GM21381 (cell line): ENCODE data around the gene PLEKHG4.
A peak's percentile ranks its signal among the peaks of the same experiment; 100 is the strongest.

Source experiments
- ATAC-seq: cut with Tn5 transposase; IDR thresholded peaks from one replicate; pipeline ENCODE4 v1.9.1; 2021; ENCODE audit warnings: mild to moderate bottlenecking, moderate library complexity; ENCODE audit not compliant: unreplicated experiment

PLEKHG4 gene, protein sequence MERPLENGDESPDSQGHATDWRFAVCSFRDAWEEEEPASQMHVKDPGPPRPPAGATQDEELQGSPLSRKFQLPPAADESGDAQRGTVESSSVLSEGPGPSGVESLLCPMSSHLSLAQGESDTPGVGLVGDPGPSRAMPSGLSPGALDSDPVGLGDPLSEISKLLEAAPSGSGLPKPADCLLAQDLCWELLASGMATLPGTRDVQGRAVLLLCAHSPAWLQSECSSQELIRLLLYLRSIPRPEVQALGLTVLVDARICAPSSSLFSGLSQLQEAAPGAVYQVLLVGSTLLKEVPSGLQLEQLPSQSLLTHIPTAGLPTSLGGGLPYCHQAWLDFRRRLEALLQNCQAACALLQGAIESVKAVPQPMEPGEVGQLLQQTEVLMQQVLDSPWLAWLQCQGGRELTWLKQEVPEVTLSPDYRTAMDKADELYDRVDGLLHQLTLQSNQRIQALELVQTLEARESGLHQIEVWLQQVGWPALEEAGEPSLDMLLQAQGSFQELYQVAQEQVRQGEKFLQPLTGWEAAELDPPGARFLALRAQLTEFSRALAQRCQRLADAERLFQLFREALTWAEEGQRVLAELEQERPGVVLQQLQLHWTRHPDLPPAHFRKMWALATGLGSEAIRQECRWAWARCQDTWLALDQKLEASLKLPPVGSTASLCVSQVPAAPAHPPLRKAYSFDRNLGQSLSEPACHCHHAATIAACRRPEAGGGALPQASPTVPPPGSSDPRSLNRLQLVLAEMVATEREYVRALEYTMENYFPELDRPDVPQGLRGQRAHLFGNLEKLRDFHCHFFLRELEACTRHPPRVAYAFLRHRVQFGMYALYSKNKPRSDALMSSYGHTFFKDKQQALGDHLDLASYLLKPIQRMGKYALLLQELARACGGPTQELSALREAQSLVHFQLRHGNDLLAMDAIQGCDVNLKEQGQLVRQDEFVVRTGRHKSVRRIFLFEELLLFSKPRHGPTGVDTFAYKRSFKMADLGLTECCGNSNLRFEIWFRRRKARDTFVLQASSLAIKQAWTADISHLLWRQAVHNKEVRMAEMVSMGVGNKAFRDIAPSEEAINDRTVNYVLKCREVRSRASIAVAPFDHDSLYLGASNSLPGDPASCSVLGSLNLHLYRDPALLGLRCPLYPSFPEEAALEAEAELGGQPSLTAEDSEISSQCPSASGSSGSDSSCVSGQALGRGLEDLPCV

DNA sequence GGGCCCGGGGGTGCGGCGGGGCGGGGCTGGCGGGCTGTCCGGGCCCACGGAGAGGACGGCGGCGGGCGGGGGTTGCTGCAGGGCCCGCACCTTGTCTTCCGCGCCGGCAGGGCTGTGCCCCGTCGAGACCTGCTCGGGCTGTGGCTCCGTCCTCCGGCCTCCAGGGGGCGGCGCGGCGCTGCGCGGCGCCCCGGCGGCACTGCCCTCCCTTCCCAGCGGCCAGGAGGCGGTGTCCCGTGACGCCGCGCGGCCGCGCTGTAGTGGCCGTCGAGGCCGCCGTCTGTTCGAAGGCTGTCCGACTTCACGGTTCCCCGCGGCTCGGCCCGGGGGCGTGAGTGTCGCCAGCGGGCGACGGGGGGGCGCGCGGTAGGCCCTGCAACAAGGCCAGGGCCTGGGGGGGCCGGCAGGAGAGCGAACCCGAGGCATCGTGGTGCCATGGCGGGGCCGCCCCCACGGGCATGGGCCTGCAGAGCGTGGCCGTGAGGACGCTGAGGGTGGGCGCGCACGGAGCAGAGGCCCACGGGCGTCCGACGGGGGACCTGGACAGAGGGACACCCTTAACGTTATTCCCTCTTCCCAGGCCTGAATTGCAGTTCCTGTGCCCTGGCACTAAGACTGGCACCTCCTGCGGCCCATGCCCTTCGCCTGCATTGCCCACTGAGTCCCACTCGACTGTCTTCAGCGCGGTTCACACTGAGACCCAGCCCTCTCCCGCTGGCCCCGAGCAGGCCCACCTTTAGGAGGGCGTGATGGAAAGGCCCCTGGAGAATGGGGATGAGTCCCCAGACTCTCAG is at the start of gene PLEKHG4:
Gene PLEKHG4, plus strand, starts transcription at position 237 of the 794 bp plus-strand sequence. Its CDS starts 513 bp downstream, at position 750.
- ATAC-seq = peak; percentile 77

- no peak for ATAC-seq
These were observed 49.2 kb upstream of the PLEKHG4 start for GRCh38 chr16:67229906-67230808.

DNA sequence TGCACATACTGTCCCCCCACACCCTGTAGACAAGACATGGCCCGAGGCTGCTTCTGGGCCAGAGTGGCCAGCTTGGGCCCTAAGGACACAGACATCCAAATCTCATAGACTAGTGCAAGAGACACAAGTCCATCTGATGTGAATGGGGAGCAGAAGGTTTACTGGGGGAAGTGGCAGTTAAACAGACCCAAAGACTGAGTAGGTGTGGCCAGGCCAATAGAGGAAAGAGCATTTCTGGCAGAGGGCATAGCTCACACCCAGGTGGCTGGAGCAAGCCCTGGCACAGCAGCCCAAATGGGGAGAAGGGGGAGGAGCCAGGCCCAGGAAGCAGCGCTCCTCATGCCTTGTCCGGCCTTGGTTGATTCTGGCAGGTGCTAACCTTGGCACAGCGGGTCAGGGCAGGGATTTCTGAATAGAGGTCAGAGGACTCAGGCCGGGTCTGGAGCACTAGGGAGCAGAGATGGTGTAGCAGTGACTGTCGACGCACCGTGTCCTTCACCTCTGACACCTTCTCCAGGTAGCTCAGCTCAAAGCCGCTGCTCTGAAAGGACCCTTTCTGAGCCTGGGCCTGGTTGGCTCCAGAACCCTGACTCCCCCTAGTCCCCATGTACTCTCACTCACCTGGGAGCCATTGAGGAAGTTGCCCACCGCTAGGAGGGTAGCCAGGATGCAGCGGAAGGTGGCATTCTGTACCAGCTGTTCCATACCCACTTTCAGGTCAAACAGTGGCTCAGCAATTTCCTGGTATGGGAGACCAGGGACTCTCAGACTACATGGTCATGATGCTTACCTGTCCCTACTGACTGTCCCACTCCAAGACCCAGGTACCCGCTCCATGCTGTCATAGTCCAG is 48.3 kb upstream of the PLEKHG4 start:
- no peak for ATAC-seq

- no peak for ATAC-seq
These were observed 45.7 kb upstream of the PLEKHG4 start for GRCh38 chr16:67233596-67233995.

DNA sequence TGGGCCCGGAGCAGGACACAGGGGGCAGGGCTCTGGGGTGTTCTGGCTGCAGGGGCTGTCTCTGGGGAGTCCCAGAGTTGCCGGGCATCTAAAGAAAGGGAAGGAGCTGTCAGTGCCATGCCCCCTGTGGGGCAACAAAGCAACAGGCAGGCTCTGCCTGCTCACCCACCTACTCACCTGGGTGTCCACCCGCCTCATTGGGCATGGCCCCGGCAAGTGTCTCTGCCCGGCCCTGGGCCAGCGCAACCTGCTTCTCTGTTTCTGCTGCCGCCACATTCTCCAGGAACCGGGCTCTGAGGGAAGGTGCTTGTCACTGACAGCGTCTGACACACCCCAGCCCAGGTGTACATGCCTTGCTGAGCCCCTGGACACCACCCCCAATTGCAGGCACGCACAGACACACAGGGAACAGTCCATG is 45.1 kb upstream of the PLEKHG4 start:
- ATAC-seq = no peak

DNA sequence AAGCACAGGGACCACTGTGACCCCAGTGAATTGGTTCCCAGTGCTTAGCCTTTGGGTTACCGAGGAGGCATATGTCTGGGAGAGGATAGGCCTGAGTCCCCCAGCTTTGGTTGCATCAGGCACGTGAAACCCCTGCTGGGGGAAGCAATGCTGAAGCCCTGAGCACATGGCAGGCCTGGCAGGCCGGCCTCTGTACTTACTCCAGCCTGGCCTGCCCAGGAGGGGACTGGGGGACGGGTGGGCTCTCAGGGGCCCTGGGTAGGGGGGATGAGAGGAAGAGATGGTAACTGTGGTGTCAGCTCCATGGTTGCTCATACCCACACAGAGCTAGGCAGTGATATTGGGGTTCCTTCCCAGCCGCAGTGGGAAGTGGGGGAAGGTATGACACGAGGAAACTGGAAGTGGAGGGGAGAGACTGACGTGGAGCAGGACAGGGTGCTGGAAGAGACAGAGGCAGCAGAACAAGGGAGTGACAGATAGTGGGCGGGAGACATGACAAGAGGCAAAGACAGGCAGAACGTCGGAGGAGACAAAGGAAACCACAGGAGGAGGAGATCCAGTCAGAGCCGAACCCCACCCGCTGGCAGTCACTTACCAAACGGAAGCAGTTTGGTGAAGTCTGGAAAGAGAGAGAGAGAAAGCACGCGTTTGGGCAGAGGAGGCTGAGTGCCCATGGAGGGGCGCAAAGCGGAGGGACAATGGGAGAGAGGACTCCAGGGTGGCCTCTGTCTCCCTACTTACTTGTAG is 43.3 kb upstream of the PLEKHG4 start:
- ATAC-seq = no peak

- ATAC-seq = no peak
These were observed 42.6 kb upstream of the PLEKHG4 start for GRCh38 chr16:67236563-67237395.

DNA sequence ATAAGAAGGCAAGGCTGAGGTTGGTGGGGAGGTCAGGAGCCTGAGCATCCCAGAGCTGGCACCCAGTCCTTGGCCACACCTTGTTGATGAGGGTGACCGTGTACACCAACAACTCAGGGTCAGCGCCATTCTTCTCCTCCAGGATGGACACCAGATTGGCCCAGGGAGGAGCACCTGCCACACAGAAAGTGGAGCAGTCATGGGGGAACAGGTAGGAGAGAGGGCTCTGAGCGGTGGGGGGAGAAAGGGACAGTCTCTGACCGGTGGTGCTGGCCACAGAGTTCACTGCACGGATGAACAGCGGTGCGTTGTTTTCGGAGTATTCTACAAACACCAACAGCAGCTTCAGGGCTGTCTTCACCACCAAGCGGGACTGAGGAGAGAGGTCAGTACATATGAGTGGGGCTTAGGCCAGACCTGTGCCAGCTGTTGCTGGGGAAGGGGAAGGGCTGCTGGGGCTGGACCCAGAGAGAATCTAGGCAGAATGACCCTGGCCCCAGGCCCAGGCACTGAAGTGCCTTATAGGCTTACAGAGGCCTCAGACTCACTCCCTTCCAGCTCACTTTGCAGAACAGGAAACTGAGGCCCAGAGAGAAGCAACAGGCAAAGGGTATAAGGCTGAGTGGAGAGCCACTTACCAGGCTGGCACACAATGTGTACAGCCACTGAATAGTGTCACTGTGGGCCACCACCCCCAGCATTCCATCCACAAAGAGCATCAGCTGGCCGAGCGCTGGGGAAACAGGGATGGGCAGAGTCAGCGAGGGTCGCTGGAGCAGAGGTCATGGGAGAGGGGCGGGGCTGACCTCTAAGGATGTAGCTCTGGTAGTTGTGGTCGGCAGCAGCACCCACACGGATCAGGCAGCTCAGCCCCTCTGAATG is 41.7 kb upstream of the PLEKHG4 start:
- no peak for ATAC-seq

GRCh38 chr16:67238278-67238575 is 41.1 kb upstream of the PLEKHG4 start:
- no peak for ATAC-seq

DNA sequence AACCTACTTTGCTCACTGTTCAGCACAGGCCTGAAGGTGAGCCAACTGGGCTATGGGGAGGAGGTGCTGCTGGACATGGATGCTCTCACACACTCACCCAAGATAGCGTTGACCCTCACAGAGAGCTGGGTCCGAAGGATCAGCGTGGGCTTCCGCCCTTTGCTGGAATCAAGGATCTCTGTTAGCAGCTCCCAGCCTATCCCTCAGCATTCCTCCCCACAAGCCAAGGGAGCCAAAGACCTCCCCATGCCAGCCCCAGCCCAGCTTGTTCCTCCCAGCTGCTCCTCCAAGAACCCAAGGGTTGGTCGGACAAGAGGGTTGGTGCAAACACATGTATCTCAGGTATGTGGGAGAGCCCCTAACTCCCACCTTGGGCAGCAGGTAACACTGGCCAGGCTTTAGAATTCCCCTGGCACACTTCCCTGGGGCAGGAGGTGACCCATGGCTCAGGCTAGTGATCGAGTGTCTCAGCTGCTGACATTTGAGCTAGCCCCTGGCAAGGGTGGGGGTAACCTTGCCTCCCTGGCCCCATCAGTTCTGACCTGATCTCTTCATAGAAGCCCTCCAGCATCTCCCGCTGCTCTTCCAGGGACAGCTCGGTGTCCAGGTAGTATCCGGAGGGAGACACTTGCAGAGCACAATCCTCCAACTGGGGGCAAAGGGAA is 40.4 kb upstream of the PLEKHG4 start:
- no peak for ATAC-seq

DNA sequence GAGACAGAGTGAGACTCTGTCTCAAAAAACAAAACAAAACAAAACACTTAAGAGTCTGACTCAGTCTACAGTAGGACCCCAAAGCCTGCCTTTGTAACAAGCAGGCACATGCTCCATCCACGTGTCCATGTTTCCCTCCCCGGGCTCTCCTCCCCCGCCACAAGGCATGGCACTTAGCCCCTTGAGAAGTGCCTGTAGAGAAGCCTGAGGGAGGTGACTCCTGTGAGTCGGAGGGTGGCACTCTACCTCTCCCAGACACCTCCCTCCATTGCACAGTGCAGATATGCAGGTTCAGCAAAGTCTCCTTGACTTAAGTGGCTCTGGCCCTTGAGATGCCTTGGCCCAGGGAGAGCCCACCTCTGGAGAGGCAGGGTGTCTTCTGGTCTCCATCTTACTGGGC is 38.8 kb upstream of the PLEKHG4 start:
- ATAC-seq = no peak

DNA sequence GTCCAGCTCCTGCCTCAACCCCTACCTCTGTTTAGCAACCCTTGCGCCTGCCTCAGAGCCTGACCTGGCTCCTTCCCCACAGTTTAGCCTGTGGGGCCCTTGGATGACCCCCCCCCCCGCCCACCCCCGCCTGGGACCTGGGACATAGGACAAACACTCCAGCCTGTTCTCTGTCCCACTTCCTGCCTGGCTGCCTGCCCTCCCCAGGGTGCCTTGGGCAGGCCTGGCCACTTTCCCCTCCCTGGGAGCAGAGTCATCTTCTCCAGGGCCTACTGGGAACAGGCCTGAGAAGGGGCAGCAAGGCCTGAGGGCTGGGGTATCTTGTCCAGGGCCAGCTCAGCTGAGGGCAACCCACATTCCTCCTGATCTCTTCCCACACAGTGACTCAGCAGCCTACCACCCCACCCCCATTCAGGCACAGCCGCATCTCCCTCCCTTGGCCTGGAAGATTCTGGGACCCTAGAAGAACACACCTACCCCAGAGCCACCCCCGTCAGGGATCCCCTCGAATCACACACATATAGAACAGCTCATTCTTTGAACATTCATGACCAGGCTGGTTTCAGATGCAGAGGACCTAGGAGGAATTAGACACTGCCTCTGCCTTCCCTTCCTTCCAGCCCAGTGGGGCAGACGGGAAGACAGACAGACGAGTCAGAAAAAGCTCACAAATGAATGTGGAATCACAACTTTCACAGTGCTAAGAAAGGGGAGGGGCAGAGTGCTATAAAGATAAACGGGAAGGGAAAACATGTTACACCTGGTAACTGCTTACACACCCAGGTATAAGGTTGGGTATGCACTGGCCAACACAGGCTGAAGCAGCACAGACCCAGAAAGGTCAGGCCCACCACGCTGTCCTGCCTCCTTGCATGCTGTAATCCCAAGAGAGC is 38.1 kb upstream of the PLEKHG4 start:
- no peak for ATAC-seq

DNA sequence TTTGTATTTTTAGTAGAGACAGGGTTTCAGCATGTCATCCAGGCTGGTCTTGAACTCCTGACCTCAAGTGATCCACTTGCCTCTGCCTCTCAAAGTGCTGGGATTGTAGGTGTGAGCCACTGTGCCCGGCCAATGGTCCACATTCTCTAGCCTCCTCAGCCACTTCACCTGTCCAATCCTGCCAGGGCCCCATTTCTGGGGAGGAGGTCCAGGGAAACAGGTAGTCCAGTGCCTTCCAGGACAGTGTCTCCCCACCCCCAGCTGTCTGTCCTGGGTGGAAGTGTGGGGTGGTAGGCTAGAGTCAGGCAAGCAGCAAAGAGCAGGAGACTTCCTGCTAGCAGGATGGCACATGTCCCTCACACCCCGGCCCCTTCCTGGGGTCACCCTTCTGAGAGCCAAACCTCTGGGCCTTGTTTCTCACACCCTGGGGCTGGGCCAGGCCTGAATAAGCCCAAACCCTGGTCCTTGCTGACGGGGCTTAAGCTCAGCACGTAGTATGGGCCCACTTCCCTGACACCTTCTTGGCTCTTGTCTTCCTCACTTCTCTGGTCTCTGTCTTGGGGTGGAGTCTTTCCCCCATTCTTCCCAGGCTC is 37.1 kb upstream of the PLEKHG4 start:
- no peak for ATAC-seq

DNA sequence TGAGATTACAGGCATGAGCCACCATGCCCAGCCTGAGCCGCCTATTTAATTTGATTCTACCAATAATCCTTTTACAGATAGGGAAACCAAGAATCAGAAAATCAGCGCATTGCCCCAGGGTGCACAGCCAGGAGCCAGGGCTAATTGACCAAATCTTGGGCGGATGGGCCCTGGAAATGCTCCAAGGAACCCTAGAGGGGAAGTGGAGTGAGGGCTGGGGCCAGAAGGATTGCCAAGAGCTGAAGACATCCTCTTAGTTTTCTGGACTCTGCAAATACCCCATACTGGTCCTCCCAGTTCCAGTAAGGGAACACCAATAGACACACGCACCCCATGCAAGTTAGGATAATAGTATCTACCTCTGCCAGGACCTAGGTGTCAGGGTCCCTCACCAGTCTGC is 35.9 kb upstream of the PLEKHG4 start:
- no peak for ATAC-seq
